Ramos (cell line): ENCODE results near the gene SPRY4.
"Not testable (repeated sequence)": the region's sequence is repeated elsewhere in the genome, so short reads cannot be mapped to it uniquely, and the experiment has no call there.

ENCODE experiments used
- in situ Hi-C: fragments of 300-500 bp; cut with MboI; formaldehyde crosslinking; loops from one replicate; pipeline ENCODE4 v1.14.3; 2022; ENCODE audit warnings: low sequenced_read_pairs; ENCODE audit not compliant: unreplicated experiment

The SPRY4 gene

GRCh38 chr5:142272596-142272995 lies 52.2 kb downstream of the SPRY4 start:
- in situ Hi-C loops: not testable (repeated sequence)

GRCh38 chr5:142264084-142264483 lies 60.7 kb downstream of the SPRY4 start:
- in situ Hi-C loops: not testable (repeated sequence)

- in situ Hi-C loops: no loop called here
These were observed 61.5 kb downstream of the SPRY4 start for GRCh38 chr5:142263346-142263745.

DNA sequence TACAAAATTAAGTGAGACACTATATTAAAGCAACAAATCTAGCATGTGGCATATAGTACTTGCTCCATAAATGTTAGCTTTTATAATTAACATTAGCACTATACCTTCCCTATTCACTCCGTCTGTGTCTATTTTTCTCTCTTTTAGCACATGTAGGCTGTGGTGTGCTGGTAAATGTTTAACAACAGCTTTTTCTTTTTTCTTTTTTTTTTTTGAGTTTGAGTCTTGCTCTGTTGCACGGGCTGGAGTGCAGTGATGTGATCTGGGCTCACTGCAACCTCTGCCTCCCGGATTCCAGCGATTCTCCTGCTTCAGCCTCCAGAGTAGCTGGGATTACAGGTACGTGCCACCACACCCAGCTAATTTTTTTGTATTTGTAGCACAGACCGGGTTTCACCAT lies 62.1 kb downstream of the SPRY4 start:
- in situ Hi-C loops: no loop called here
